Measurements from ENCODE around the gene OSBPL3.

The OSBPL3 gene

DNA sequence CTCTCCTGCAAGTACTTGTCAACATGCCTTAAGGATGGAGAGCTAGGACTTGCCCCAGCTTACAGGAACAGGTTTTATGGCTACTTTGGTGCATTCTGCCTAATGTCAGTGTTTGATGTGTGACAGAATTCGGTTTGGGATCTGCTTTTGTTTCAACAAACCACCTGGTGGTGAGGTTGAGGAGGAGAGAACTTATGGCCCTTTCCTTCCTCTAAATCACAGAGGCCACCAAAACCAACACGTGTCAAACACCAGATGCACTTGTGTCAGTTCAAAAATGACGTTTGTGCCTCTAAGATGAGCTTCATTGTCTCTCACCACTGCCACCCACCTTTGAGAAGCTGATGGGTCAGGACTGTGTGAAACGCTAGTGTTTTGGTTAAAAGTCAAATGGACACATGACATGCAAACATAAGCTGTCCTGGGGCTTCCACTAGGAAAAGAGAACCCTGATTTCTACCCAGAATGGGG, 83.9 kb downstream of the OSBPL3 start:
- DNase-seq (ENCODE audit: low read depth in 2 of 2) = no peak

DNA sequence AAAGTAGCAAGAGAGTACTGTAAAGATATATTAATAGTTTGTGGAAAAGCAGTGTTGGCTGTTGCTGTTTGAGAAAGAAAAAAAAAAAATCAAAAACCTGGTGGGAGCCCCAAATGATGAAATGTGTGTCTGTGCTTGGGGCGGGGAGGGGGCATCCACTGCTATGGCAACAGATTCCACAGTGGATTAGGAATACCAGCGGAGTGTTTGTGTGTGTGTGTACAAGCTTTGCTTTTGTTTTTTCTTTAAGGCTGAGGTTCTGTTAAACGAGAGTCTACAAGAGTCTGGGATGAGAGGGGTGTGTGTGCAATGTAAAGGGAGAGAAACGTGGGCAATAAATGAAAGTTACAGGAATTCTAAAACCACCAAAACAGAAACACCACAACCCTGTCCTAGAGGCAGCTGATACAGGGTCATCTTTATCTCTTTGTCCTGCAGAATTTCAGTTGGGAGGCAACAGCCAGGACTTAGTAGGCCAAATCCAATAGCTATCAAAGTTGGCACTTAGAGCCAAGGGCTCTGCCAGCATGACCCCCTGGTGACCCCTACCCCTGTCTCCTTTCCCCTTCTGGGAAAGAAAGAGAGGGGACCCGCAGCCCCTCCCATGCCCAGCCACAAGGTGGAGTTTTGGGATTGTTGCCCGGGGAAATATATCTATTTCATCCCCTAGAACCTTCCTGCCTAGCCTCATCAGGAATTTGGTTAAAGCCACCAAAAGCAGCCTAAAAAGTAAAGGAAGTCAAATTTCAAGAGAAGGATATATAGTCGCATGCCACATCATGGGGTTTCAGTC, 85.4 kb downstream of the OSBPL3 start:
- no peak for DNase-seq (ENCODE audit: low read depth in 2 of 2)

- no peak for DNase-seq (ENCODE audit: low read depth in 2 of 2)
Observed at GRCh38 chr7:24891311-24891735, 88.7 kb downstream of the OSBPL3 start.

GRCh38 chr7:24889611-24890010, 90.4 kb downstream of the OSBPL3 start:
- no peak for DNase-seq (ENCODE audit: low read depth in 2 of 2)

DNA sequence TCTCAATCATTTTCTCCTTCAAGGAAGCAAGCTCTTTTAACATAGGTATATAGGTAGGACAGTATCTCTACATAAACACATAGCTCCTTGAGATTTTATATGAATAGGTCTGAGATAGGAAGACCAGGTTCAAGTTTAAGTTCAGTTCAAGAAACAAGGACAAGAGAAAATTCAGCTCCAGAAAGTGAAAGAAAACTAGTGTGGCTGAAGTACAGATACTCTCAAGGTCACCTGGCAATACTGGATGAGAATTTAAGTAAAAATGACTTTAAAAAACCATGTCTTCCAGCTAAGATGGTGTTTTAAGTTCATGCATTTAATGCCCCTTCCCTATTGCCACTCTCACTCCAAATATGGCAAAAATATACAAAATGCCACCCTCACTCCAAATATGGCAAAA, 91.3 kb downstream of the OSBPL3 start:
- DNase-seq (ENCODE audit: low read depth in 2 of 2) = no peak

DNA sequence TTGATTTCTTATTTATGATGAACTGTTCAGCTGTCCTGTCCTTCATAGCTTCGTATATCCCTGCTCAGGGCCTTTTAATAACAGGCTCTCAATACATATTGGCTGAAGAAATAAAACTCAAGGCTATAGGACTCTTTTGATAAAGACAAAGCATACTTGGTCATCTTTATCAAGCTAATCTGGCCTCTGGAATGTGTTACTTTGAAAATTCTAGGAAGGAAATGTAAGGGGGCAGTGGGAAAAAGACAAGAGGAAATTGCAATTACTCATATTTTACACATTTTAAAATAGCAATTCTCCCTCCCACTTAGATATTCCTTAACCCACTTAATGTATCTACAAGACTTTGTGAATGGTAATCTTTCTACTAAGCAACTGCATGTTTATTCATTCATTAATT, 94.3 kb downstream of the OSBPL3 start:
- no peak for DNase-seq (ENCODE audit: low read depth in 2 of 2)

DNA sequence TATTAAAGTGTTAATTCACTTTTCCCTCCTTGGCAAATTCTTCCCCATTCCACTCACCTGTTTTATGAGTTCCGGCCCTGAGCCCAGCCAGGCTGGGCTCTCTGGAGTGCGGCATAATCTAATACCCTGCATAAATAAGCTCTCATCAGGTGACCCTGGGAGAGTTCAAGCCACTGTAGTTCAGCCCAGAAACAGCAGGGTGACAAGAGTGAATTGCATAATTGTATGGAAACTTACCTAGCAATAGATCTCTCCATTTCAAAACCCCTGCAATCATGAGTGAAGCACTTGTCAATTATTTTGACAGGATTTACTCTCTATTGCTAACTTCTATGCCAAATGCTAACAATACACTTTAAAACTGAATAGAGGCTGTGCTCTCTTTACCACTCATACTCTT, 94.7 kb downstream of the OSBPL3 start:
- DNase-seq (ENCODE audit: low read depth in 2 of 2) = no peak

GRCh38 chr7:24884401-24884800, 95.6 kb downstream of the OSBPL3 start:
- no peak for DNase-seq (ENCODE audit: low read depth in 2 of 2)

DNA sequence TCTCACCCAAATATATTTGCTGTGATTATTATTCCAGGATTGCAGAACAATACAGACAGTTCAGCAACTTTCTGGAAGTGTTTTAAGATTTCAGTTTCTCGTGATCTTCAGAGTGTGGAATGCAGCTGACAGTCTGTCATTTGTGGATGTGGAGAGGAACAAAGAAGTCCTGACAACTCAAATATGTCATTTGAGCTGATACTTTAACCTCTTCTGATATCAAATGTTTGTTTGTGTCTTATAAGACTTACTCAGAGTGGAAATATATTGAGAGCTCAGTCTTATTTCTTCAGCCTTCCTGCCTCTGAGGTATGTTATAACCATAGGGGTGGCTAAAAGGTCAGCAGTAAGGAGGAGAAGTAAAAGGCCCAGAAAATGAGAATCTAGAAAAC, 96.4 kb downstream of the OSBPL3 start:
- DNase-seq (ENCODE audit: low read depth in 2 of 2) = no peak

DNA sequence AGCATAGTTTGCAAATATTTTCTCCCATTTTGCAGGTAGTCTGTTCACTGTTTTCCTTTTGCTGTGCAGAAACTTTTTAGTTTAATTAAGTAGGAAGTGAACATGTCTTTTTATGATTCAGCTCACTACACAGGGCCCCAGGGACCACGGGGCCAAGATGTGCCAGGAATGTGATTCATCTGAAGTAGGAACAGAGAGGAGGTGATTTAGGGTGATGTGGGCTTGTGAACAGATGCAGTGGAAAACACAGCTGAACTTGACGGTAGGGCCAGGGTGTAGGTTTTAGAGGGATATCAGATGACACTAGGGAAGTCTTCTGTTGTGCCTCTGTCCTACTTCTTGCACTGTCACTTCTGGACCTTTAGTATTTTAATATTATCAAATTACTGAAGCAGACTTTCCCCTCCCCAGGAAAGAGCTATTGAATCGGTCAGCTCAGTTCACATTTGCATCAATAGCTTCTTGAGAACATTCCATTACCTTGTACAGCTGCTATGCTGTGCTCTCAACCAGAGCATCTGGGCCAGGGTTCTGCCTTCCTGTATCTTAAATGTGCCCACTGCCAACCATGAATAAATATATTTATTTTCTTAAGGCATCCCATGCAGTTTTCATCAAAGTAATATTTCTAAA, 96.9 kb downstream of the OSBPL3 start:
- DNase-seq (ENCODE audit: low read depth in 2 of 2) = no peak

DNA sequence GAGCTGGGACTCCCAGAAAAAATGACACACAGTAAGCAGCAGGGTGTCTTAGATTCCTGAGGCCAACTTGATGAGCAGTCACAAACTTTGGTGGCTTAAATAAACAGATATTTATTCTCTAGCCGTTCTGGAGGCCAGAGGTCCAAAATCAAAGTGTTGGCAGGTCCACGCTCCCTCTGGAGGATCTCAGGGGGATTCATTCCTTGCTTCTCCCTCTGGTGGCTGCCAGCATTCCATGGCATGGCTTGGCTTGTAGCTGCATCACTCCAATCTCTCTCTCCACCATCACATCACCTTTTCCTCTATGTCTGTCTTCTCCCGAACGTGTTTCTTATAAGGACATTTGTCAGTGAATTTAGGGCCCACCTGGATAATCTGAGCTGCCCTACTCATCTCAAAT, 98.4 kb downstream of the OSBPL3 start:
- DNase-seq (ENCODE audit: low read depth in 2 of 2) = no peak

- no peak for DNase-seq (ENCODE audit: low read depth in 2 of 2)
Observed at GRCh38 chr7:24880886-24881285, 99.1 kb downstream of the OSBPL3 start.

DNA sequence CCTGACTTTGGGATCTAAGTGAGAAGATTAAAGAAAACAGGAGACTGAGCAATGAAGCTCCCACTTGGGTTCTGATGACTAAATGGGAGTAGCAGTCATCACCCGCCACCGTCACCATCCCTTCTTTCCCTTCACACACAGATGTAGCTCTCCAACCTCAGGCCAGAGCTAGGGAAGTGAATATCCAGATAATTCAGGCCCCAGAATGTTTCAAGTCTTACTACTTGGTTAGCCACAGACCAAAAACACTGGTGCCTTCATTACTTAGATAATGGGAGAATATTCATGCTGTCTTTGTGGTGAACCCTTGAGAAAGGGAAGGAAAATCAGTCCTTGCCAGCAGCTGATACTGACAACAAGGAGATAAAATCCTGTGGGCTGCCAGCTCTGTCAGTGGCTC, 100.7 kb downstream of the OSBPL3 start:
- DNase-seq (ENCODE audit: low read depth in 2 of 2) = no peak

GRCh38 chr7:24877790-24878311, 102.1 kb downstream of the OSBPL3 start:
- no peak for DNase-seq (ENCODE audit: low read depth in 2 of 2)

GRCh38 chr7:24874791-24875190, 105.2 kb downstream of the OSBPL3 start:
- DNase-seq (ENCODE audit: low read depth in 2 of 2) = no peak

- no peak for DNase-seq (ENCODE audit: low read depth in 2 of 2)
Observed at GRCh38 chr7:24873944-24874343, 106.0 kb downstream of the OSBPL3 start.

DNA sequence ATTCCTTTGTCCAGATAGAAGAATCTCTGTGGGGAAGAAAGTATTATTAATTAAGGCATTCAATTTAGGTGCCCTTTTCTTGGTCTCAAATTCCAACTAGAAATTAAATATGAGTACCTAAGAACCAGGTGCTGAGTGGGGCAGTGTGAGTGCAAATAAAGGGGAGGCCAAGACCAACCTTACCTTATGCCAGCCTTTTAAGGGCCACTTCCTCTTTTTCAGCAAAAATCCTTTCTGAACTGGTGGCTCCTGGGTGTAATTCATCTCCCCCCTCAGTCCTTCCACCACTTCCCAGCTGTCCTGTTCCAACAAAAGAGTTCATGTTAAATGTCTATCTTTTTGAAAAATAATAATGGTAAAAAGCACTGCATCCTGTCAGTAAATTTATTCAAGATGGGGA, 108.2 kb downstream of the OSBPL3 start:
- DNase-seq (ENCODE audit: low read depth in 2 of 2) = no peak

- DNase-seq (ENCODE audit: low read depth in 2 of 2) = no peak
Observed at GRCh38 chr7:24870766-24871165, 109.2 kb downstream of the OSBPL3 start.

GRCh38 chr7:24869572-24869971, 110.4 kb downstream of the OSBPL3 start:
- DNase-seq (ENCODE audit: low read depth in 2 of 2) = no peak

- no peak for DNase-seq (ENCODE audit: low read depth in 2 of 2)
Observed at GRCh38 chr7:24868741-24869140, 111.2 kb downstream of the OSBPL3 start.

DNA sequence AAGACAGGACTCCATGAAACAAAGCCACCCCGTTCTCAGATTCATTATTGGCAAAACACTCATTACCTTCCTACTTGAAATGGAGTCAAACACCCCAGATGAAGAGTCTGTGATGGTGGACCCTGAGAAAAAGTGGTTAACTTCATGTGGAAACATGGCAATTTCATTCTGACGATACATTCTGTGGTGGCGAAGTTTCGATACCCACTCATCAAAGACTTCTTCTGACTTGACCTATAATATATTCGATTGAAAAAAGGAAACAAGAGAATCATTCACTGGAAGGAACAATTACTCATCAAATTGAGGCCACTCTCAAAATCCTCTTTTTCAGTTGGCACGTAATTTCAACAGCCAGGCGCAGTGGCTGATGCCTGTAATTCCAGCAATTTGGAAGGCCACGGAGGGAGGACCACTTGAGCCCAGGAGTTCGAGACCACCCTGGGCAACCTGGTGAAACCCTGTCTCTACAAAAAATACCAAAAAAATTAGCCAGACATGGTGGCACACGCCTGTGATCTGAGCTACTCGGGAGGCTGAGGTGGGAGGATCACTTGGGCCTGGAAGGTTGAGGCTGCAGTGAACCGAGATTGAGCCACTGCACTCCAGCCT, 113.9 kb downstream of the OSBPL3 start:
- DNase-seq (ENCODE audit: low read depth in 2 of 2) = no peak

DNA sequence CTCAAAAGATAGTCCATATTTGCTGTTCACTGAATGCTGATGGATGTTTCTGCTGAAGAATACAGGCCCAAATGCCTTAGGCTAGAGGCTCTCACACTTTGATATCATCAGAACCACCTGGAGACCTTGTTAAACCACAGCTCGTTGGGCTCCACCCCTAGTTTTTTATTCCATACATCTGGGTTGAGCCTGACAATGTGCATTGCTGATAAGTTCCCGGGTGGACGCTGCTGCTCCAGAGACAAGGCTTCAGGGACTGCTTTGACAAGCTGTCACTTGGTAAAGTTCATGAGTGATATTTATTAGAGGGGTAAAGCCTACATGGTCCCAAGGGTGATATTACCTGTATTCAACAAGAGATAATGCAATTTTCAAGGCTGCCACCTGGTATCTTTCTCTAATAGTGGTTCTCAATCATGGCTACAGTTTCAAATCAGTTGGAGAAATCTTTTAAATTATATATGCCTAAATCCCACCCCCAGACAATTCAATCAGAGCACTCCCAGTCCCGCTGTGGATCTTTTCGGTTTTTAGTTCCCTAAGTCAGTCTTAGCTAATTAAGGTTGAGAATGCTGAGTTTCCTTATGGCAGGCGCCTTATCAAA, 115.7 kb downstream of the OSBPL3 start:
- no peak for DNase-seq (ENCODE audit: low read depth in 2 of 2)

All from stimulated activated CD4-positive, alpha-beta T cell treated with anti-CD3 and anti-CD28 coated beads, Interleukin-1b, Interleukin-23, amount 100 ng/mL, for 1 hour (primary cell).